HG03025 (cell line): Measurements from ENCODE around the gene MSH5.

Experiments
- ATAC-seq: cut with Tn5 transposase; IDR thresholded peaks from one replicate; pipeline ENCODE4 v1.9.1; 2021; ENCODE audit warnings: mild to moderate bottlenecking, moderate library complexity; ENCODE audit not compliant: unreplicated experiment, low FRiP score

MSH5 gene

DNA sequence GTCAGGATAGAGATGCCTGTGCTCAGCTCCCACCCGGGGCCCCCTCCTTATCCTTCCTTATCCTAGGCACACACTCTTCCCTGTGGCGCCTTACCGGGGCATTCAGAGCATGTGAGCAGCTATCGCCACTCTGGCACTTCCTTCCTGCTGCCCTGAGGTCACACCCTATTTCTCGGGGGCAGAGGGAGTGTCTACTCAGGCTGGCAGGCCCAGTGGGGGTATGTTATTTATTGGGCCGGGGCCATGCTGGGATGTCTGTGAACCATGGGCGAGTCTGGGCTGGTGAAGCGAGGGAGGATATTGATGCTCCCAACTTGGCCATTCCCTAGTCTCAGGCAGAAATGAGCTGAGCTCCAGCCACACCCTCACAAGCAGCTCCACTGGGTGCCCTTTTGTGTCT is 28.6 kb upstream of the MSH5 start:
- ATAC-seq: no peak

DNA sequence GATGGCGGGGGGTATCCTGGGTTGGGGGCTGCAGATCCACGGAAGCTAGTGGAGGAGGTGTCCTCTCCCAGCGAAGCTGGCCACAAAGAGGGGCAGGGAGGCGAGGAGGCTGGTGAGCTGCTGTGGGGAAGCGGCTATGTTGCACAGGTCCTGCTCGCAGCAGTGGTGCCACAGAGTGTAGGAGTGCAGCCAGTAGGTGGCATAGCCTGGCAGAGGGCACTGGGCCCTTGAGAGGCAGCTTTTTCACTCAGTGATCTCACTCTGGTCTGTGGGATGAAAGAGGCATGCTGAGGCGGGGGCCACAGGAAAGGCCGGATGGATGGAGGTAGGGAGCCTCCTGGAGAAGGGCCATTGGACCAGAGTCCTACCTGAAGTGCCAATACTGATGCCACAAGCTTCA is 27.5 kb upstream of the MSH5 start:
- ATAC-seq: no peak

DNA sequence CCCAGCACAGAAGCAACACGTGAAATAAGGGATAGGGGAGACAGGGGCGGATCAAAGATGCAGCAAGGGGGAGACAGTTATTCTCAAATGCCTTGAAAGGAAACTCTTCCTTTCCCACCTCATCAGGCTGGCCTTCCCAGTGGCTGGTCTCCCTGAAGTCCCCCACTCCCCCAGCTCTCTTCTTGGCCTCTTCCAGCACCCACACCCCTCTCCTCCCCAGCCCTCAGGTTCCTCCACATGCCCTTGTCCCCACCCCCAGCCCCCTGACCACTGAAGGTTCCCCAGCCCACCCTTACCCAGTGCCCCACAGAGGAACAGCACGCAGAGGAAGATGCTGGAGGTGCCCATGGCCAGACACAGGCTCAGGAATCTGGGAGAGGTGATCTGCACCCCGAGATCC is 26.3 kb upstream of the MSH5 start:
- no peak for ATAC-seq

- ATAC-seq: no peak
Observed at GRCh38 chr6:31713991-31714684, 25.7 kb upstream of the MSH5 start.

GRCh38 chr6:31715022-31715958 is 24.5 kb upstream of the MSH5 start, which contains the start of gene LY6G6D:
Gene LY6G6D (plus strand): TSS chr6:31715348. CDS start chr6:31715356, 8 bp downstream.
- no peak for ATAC-seq

DNA sequence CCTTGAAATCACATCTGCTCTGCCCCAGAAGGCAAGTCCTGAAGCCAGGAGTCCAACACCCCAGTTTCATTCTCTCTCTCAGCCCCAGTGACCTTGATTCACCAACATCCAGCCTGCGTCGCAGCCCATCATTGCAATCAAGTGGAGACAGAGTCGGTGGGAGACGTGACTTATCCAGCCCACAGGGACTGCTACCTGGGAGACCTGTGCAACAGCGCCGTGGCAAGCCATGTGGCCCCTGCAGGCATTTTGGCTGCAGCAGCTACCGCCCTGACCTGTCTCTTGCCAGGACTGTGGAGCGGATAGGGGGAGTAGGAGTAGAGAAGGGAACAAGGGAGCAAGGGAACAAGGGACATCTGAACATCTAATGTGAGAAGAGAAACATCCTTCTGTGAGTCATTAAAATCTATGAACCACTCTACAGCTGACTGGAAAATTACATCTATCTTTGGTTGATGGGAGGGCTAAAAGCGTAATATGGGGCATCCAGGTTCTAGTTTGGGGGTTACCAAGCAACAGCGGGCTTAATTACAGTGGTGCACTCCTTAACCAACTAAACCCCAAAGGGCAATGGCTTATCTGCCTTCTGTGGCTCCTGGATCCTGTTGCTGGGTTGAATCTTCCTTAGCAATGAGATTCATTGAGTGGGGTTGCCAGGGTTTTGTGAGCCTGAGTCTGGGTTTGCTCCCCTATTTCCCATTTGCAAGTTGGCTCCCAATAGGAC is 22.1 kb upstream of the MSH5 start:
- ATAC-seq: no peak

DNA sequence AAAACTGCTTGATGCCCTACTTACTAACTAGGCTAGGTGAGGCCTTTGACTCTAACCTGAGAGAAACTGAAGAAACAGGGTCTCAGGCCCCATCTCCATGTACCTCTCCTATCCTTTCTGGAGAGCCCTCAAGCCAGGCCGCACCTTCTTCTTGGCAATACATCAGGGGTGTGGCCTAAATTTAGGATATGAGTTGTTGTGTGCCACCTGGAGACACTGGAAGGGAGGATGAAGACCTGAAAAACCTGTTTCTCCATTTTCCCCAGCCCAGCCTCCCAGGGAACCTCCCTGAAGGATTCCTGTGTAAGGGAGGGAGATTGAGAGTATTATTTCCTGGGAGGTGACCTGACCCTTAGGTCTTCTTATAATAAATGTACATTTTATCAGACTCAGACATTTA is 21.5 kb upstream of the MSH5 start:
- no peak for ATAC-seq

DNA sequence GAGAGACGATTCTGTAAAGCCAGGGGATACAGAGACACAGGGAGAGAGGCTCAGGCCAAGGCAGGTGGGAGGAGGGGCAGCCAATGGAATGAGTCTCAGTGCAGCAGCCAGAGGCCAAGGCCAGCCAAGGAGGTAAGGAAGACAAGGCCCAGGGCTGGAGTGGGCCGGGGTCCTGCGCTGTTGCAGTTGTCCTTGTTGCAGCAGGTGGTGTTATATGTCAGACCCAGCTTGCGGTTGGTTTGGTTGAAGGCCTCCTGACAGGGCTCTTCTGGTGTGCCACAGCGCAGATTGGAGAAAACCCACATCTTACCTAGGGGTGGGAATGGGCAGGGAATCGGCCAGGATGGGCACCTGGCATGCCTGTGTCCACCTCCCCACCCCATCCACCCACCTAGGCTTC is 20.8 kb upstream of the MSH5 start:
- ATAC-seq: no peak

- no peak for ATAC-seq
Observed at GRCh38 chr6:31720196-31720770, 19.5 kb upstream of the MSH5 start.

DNA sequence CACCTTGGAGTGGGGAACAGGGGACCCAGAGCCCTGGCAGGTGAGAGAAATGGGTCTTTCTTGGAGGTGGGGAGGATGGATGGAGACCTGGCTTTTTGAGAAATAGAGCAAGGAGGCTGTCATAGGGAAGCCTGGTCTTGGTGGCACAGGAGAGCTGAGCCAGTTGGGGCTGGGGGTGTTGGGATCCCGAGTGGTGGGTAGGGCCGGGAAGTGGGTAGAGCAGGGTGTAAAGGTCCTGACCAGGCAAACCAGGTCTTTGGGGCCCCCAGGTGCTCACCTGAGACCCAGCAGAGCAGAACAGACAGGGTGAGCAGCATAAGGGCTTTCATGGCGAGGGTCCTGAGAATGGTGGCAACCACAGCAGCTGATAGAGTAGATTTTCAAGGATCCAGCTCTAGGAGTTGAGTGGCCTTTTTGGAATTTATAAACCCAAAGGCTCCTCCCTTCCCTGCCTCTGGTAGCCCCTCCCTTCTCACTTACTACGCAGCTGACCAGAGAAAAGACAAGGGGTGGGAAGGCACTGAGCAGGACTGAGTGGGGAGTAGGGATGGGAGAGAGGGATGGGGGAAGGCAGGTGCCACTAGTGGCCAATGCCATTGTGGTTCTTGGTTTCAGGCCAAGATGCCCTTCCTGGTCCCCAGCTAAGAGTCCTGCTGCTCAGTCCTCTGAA is 18.3 kb upstream of the MSH5 start, which contains the start of gene LY6G6C:
LY6G6C (minus strand) TSS at position 396 of the 670 bp plus-strand sequence; CDS start at position 329, 67 bp downstream.
- ATAC-seq: no peak

GRCh38 chr6:31722173-31722572 is 17.6 kb upstream of the MSH5 start:
- no peak for ATAC-seq

DNA sequence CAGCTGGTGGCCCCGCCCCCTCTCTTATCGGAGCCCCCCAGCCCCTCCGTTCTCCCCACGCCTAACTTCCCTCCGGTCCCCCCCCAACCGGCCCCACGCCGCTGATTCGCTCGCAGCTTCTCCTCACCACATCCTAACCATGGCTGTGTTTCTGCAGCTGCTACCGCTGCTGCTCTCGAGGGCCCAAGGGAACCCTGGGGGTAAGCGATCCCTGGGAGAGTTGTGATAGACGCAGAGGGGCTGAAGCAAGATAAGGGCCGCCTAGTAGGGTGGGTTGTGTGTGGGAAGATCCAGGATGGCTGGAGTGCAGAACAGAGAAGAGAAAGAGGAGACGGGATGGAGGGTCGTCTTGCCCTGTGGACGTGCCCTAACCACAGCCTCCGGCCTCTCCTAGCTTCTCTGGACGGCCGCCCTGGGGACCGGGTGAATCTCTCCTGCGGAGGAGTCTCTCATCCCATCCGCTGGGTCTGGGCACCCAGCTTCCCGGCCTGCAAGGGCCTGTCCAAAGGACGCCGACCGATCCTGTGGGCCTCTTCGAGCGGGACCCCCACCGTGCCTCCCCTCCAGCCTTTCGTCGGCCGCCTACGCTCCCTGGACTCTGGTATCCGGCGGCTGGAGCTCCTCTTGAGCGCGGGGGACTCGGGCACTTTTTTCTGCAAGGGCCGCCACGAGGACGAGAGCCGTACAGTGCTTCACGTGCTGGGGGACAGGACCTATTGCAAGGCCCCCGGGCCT is 16.4 kb upstream of the MSH5 start, which contains the start of gene MPIG6B:
MPIG6B (plus strand) TSS at position 129 of the 735 bp plus-strand sequence; CDS start at position 140, 11 bp downstream.
- no peak for ATAC-seq

- no peak for ATAC-seq
Observed at GRCh38 chr6:31723980-31724691, 15.7 kb upstream of the MSH5 start.

- no peak for ATAC-seq
Observed at GRCh38 chr6:31725502-31726350, 14.1 kb upstream of the MSH5 start.

DNA sequence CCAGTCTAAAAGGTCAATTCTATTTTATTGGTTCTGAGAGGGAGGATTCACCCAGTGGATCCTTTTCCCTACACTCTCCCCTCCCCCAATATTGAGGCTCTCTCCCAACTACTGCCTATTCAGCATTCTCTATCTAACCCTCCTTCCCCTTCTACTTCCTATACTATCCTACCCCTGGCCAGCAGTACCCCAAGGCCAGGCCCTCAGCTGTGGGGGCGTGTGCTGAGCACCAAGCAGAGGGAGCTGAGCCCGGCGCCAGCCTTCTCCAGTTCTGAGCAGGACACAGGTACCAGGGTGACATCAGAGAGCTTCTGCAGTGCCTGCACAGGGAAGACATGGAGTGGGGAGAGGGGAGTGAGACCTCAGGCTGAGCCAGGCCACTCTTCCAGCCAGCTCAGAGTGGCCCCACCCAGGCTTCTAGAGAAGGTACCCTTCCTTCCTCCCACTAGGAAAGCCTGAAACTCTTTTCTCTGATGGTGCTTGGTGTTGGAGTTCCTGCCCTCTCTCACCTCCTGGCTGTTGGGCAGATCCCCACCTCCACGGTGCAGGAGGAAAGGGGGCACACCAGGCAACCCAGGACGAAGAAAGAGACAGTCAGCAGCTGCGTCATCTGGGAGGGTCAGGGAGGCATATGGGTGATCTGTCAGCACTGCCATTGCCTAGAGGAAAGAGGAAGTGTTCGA is 12.6 kb upstream of the MSH5 start:
- ATAC-seq: no peak

GRCh38 chr6:31727717-31728671 is 11.8 kb upstream of the MSH5 start:
- ATAC-seq: no peak
